Measurements from ENCODE around the gene ALOX12B.
A peak's percentile ranks its signal among the peaks of the same experiment; 100 is the strongest.
"Not testable (repeated sequence)": the region's sequence is repeated elsewhere in the genome, so short reads cannot be mapped to it uniquely, and the experiment has no call there.

The ALOX12B gene

GRCh38 chr17:8081876-8082275 lies 5.6 kb downstream of the ALOX12B start:
- no peak for DNase-seq

GRCh38 chr17:8080799-8081219 lies 6.7 kb downstream of the ALOX12B start:
- DNase-seq, result no peak

GRCh38 chr17:8080208-8080798 lies 7.2 kb downstream of the ALOX12B start:
- DNase-seq, result no peak

- DNase-seq, result no peak
Measured at GRCh38 chr17:8079291-8080207, 8.0 kb downstream of the ALOX12B start.

- not testable (repeated sequence) for DNase-seq
Measured at GRCh38 chr17:8077939-8078338, 9.6 kb downstream of the ALOX12B start.

- no peak for DNase-seq
Measured at GRCh38 chr17:8076502-8077266, 10.8 kb downstream of the ALOX12B start.

- DNase-seq, result no peak
Measured at GRCh38 chr17:8075574-8076342, 11.8 kb downstream of the ALOX12B start.

- no peak for DNase-seq
Measured at GRCh38 chr17:8075081-8075480, 12.4 kb downstream of the ALOX12B start.

GRCh38 chr17:8074554-8074953 lies 13.0 kb downstream of the ALOX12B start:
- DNase-seq, result no peak

- DNase-seq, result peak; percentile 18
Measured at GRCh38 chr17:8073627-8074484, 13.7 kb downstream of the ALOX12B start.

- no peak for DNase-seq
Measured at GRCh38 chr17:8072729-8073461, 14.6 kb downstream of the ALOX12B start.

- no peak for DNase-seq
Measured at GRCh38 chr17:8072341-8072728, 15.2 kb downstream of the ALOX12B start.

- no peak for DNase-seq
Measured at GRCh38 chr17:8071496-8071895, 16.0 kb downstream of the ALOX12B start.

- no peak for DNase-seq
Measured at GRCh38 chr17:8069587-8069860, 18.0 kb downstream of the ALOX12B start.

- DNase-seq, result no peak
Measured at GRCh38 chr17:8068736-8069586, 18.6 kb downstream of the ALOX12B start.

GRCh38 chr17:8067806-8068205 lies 19.7 kb downstream of the ALOX12B start:
- DNase-seq, result no peak

GRCh38 chr17:8066841-8067775 lies 20.4 kb downstream of the ALOX12B start:
- no peak for DNase-seq

GRCh38 chr17:8064561-8065019 lies 22.9 kb downstream of the ALOX12B start:
- DNase-seq, result no peak

Measured in NCI-H446 treated with DMSO at 0.1 percent for 48 hours (cell line).